ENCODE results near the gene PFKL.

PFKL gene

DNA sequence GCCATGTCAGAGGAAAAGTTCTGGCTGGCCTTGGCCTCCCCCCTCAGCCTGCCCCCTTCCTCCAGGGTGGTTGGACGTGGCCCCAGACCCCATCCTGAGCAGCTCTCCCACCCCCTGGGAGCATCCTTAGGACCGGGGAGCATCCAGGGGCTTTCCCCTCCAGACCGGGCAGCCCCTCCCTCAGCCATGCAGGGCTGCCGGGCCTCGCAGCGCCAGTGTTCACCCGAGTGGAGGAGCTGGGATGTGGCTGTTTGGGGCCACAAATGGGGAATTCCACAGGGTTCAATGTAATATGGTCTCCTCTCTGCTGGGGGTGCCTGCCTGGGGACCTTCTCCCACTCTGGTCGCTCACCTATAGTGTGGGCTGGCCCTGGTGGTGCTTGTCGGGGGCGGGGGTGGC is 4.2 kb upstream of the PFKL start:
- H2AFZ ChIP-seq (ENCODE audit: low read depth, low read length), result no peak overlapping the region

DNA sequence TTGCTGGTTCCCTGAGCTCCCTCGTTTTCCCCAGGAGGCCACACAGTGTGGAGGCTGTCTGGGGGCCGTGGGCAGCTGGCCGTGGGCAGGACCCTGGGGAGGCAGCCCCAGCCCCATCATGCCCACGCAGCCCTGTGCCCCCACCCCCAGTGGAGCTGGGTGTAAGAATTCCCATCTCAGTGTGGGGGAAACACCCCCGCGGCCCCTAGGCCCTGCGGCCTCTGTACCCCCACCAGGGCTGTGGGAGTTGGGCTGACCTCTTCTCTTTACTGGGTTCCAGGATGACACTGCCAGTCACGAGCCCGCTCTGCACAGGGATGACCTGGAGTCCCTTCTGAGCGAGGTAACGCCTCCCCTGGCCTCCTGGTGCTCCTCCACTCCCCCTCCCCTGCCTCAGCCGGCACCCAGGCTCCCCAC is 3.7 kb upstream of the PFKL start:
- DNase-seq (no peak), ATAC-seq (ENCODE audit: insufficient read depth, low read depth) (no peak)
- Histone ChIP-seq H3K4me1 (ENCODE audit: insufficient read depth, low read length) (peaks cover 23% of the 10 kb centered on the region), H3K4me3 (ENCODE audit: low read depth in 1 of 2, low read length in 2 of 2) (no peak overlapping the region), H2AFZ (ENCODE audit: low read depth, low read length) (no peak overlapping the region), H3K9ac (ENCODE audit: low read depth, low read length) (no peak overlapping the region), H4K20me1 (ENCODE audit: insufficient read depth, low read length) (peaks cover 7% of the 10 kb centered on the region), H3K79me2 (ENCODE audit: insufficient read depth, low read length) (peaks cover 12% of the 10 kb centered on the region), H3K36me3 (ENCODE audit: insufficient read depth, low read length) (no peaks in the 10 kb centered on the region; the same call in 1 of the 2 replicates), H3K9me3 (ENCODE audit: insufficient read depth, low read length, severe bottlenecking) (no peaks in the 10 kb centered on the region), H3K27ac (ENCODE audit: low read length) (no peak overlapping the region), H3K4me2 (ENCODE audit: insufficient read depth, low read length) (no peak overlapping the region), H3K27me3 (ENCODE audit: insufficient read depth, low read length, poor library complexity) (no peaks in the 10 kb centered on the region)
- TF ChIP-seq, protein P1, sequence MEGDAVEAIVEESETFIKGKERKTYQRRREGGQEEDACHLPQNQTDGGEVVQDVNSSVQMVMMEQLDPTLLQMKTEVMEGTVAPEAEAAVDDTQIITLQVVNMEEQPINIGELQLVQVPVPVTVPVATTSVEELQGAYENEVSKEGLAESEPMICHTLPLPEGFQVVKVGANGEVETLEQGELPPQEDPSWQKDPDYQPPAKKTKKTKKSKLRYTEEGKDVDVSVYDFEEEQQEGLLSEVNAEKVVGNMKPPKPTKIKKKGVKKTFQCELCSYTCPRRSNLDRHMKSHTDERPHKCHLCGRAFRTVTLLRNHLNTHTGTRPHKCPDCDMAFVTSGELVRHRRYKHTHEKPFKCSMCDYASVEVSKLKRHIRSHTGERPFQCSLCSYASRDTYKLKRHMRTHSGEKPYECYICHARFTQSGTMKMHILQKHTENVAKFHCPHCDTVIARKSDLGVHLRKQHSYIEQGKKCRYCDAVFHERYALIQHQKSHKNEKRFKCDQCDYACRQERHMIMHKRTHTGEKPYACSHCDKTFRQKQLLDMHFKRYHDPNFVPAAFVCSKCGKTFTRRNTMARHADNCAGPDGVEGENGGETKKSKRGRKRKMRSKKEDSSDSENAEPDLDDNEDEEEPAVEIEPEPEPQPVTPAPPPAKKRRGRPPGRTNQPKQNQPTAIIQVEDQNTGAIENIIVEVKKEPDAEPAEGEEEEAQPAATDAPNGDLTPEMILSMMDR (IDR thresholded peaks at IDR 0.05; ENCODE audit: borderline replicate concordance, extremely low read depth, low read length, poor library complexity, severe bottlenecking), result no peak

More for the DNA sequence above, 4.2 kb upstream of the PFKL start:
- no peak for ATAC-seq (ENCODE audit: insufficient read depth, low read depth)
- H3K4me3 ChIP-seq (ENCODE audit: low read depth in 1 of 2, low read length in 2 of 2), result no peak overlapping the region
- no peak overlapping the region for H3K27ac ChIP-seq (ENCODE audit: low read length)
- no peaks in the 10 kb centered on the region for H3K9me3 ChIP-seq (ENCODE audit: insufficient read depth, low read length, severe bottlenecking)
- no peaks in the 10 kb centered on the region for H3K36me3 ChIP-seq (ENCODE audit: insufficient read depth, low read length)
- peaks cover 2% of the 10 kb centered on the region for H4K20me1 ChIP-seq (ENCODE audit: insufficient read depth, low read length)
- no peak for DNase-seq
- no peaks in the 10 kb centered on the region for H3K27me3 ChIP-seq (ENCODE audit: insufficient read depth, low read length, poor library complexity)
- no peak overlapping the region for H3K4me2 ChIP-seq (ENCODE audit: insufficient read depth, low read length)
- peaks cover 7% of the 10 kb centered on the region for H3K79me2 ChIP-seq (ENCODE audit: insufficient read depth, low read length)
- no peak overlapping the region for H3K9ac ChIP-seq (ENCODE audit: low read depth, low read length)
- peaks cover 19% of the 10 kb centered on the region for H3K4me1 ChIP-seq (ENCODE audit: insufficient read depth, low read length)
- no peak for TF ChIP-seq EZH2 (IDR thresholded peaks at IDR 0.05; ENCODE audit: borderline replicate concordance, low read depth, low read length, severe bottlenecking)
- TF ChIP-seq, protein P1 (IDR thresholded peaks at IDR 0.05; ENCODE audit: borderline replicate concordance, extremely low read depth, low read length, poor library complexity, severe bottlenecking), result no peak

DNA sequence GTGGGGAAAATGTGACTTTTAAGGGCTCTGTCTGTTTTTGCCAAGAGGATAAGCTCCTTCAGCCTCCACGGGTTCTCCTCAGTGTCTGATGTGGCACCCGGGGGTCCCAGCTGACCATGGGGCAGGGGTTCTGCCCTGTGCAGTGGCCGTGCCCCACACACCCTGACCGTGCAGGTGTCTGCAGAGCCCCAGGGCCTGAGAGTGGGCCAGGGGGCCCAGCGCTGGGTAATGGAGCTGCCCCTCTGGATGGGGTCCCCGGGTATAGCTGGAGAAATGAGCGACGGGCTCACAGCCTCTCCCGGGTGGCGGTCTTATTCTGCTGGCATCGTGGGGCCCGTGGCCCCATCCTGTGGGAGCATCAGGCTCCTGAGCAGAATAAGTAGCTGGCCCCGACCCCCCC is 2.9 kb upstream of the PFKL start:
- Histone ChIP-seq H3K9ac (ENCODE audit: low read depth, low read length) (no peak overlapping the region), H3K4me1 (ENCODE audit: insufficient read depth, low read length) (peaks cover 31% of the 10 kb centered on the region), H3K4me3 (ENCODE audit: low read depth in 1 of 2, low read length in 2 of 2) (no peak overlapping the region), H3K9me3 (ENCODE audit: insufficient read depth, low read length, severe bottlenecking) (no peaks in the 10 kb centered on the region), H3K27me3 (ENCODE audit: insufficient read depth, low read length, poor library complexity) (no peaks in the 10 kb centered on the region), H3K79me2 (ENCODE audit: insufficient read depth, low read length) (peaks cover 20% of the 10 kb centered on the region), H2AFZ (ENCODE audit: low read depth, low read length) (no peak overlapping the region), H3K4me2 (ENCODE audit: insufficient read depth, low read length) (no peak overlapping the region), H4K20me1 (ENCODE audit: insufficient read depth, low read length) (peaks cover 15% of the 10 kb centered on the region), H3K36me3 (ENCODE audit: insufficient read depth, low read length) (peaks cover 3% of the 10 kb centered on the region; the same call in 1 of the 2 replicates), H3K27ac (ENCODE audit: low read length) (no peak overlapping the region)
- TF ChIP-seq EZH2 (IDR thresholded peaks at IDR 0.05; ENCODE audit: borderline replicate concordance, low read depth, low read length, severe bottlenecking), result no peak
- TF ChIP-seq, protein P1 (IDR thresholded peaks at IDR 0.05; ENCODE audit: borderline replicate concordance, extremely low read depth, low read length, poor library complexity, severe bottlenecking), result no peak
- DNase-seq, result no peak
- no peak for ATAC-seq (ENCODE audit: insufficient read depth, low read depth)
